Adrenal gland (tissue), 5 donors: ENCODE data around the gene SYT1.

Experiments used
- CTCF ChIP-seq, 6 experiments: fragments of 450-650 bp in 4 of 6; fragments of 200-600 bp in 2 of 6; sonication (generic) in 1 of 6; IDR thresholded peaks; 1 replicate in 5 of 6; 2 replicates in 1 of 6; pipeline versions ENCODE4 v1.5.1 to v1.8.0; 2016 to 2021; ENCODE audit warnings: antibody characterized with exemption in 6 of 6, mild to moderate bottlenecking in 2 of 6, moderate library complexity in 1 of 6
- POLR2A ChIP-seq, 2 donors: fragments of 450-650 bp; IDR thresholded peaks; one replicate each; pipeline ENCODE4 v1.6.1; 2017; ENCODE audit warnings: antibody characterized with exemption in 2 of 2, mild to moderate bottlenecking in 2 of 2, moderate library complexity in 1 of 2
- donor health status: DM: no; HTN: no; CAD: no.

GRCh38 chr12:79324571-79324970 lies 460.0 kb downstream of the SYT1 start:
- no peak for TF ChIP-seq CTCF (IDR thresholded peaks at IDR 0.05)
- TF ChIP-seq POLR2A (IDR thresholded peaks at IDR 0.05), result no peak
